Activated CD8-positive, alpha-beta T cell treated with anti-CD3 and anti-CD28 coated beads for 36 hours (primary cell): ENCODE measurements around the gene HLX. TPM values are rescaled to one million over a fixed set of nuclear protein-coding genes. Genes with fewer than 3 reads are reported as not detected.

Source experiments
- ATAC-seq: fragments of 200-7000 bp; cut with Tn5 transposase; one replicate; pipeline ENCODE4 v1.10.0; 2021; ENCODE audit warnings: mild to moderate bottlenecking, moderate library complexity
- CTCF ChIA-PET: fragments of 350-600 bp; sonication (Branson Sonifier 250); formaldehyde crosslinking; loops from one replicate; lab custom pipeline; 2021; ENCODE audit warnings: antibody characterized with exemption; lab: Charles Lee
- POLR2A ChIA-PET: fragments of 350-600 bp; sonication (Branson Sonifier 250); formaldehyde crosslinking; loops from one replicate; lab custom pipeline; 2021; ENCODE audit warnings: antibody characterized with exemption; lab: Charles Lee
- DNase-seq: peaks from one replicate; pipeline ENCODE4 v3.0.0-alpha.2; 2020
- H3K27ac Mint-ChIP-seq: one replicate; pipeline ENCODE4 v1.8.0; 2021; ENCODE audit warnings: mild to moderate bottlenecking, mixed read lengths
- H3K27me3 Mint-ChIP-seq: one replicate; pipeline ENCODE4 v1.8.0; 2021; ENCODE audit warnings: mixed read lengths
- H3K36me3 Mint-ChIP-seq: one replicate; pipeline ENCODE4 v1.8.0; 2021; ENCODE audit warnings: low read depth, mixed read lengths
- H3K4me1 Mint-ChIP-seq: one replicate; pipeline ENCODE4 v1.8.0; 2021; ENCODE audit warnings: low read depth, mixed read lengths
- H3K4me3 Mint-ChIP-seq: one replicate; pipeline ENCODE4 v1.8.0; 2021; ENCODE audit warnings: mild to moderate bottlenecking, moderate library complexity, mixed read lengths
- H3K9me3 Mint-ChIP-seq: one replicate; pipeline ENCODE4 v1.8.0; 2021; ENCODE audit warnings: mixed read lengths
- intact Hi-C: fragments of 100-400 bp; cut with micrococcal nuclease; formaldehyde crosslinking; loops from one replicate; pipeline ENCODE4 v1.10.0; 2022
- total RNA-seq, 2 experiments: library from RNA; stranded (reverse); gene quantifications; one replicate each; pipeline ENCODE4 v1.2.3, GENCODE V29; 2021
- TF ChIP-seq, protein P1 (sequence below): fragments of 200-600 bp; IDR thresholded peaks from one replicate; pipeline ENCODE4 v1.8.0; 2022; ENCODE audit warnings: antibody characterized with exemption, mild to moderate bottlenecking

The HLX gene
- total RNA-seq, 2 experiments from 2014 or later = not detected

- ChIA-PET POLR2A (no interaction called here), CTCF (no interaction called here)
- Mint-ChIP-seq H3K27me3 (peaks cover 17% of the 10 kb centered on the region), H3K4me1 (no peaks in the 10 kb centered on the region), H3K36me3 (no peaks in the 10 kb centered on the region), H3K27ac (no peak overlapping the region), H3K9me3 (no peaks in the 10 kb centered on the region), H3K4me3 (no peak overlapping the region)
- TF ChIP-seq, protein P1, sequence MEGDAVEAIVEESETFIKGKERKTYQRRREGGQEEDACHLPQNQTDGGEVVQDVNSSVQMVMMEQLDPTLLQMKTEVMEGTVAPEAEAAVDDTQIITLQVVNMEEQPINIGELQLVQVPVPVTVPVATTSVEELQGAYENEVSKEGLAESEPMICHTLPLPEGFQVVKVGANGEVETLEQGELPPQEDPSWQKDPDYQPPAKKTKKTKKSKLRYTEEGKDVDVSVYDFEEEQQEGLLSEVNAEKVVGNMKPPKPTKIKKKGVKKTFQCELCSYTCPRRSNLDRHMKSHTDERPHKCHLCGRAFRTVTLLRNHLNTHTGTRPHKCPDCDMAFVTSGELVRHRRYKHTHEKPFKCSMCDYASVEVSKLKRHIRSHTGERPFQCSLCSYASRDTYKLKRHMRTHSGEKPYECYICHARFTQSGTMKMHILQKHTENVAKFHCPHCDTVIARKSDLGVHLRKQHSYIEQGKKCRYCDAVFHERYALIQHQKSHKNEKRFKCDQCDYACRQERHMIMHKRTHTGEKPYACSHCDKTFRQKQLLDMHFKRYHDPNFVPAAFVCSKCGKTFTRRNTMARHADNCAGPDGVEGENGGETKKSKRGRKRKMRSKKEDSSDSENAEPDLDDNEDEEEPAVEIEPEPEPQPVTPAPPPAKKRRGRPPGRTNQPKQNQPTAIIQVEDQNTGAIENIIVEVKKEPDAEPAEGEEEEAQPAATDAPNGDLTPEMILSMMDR = no peak
- intact Hi-C loops = no loop called here
- ATAC-seq (no peak), DNase-seq (no peak)
Measured at GRCh38 chr1:220905650-220906560, 26.7 kb downstream of the HLX start.

- H3K27me3 Mint-ChIP-seq = peaks cover 16% of the 10 kb centered on the region
- ChIA-PET CTCF (interaction anchor here (1.4 kb wide), 1 partner anchor 40 kb away, joined by 3 read pairs; no protein-coding TSS in a partner anchor), POLR2A (no interaction called here)
- TF ChIP-seq, protein P1 = no peak
- ATAC-seq = no peak
- no peaks in the 10 kb centered on the region for H3K36me3 Mint-ChIP-seq
- H3K9me3 Mint-ChIP-seq = no peaks in the 10 kb centered on the region
- no peak for DNase-seq
- no peak overlapping the region for H3K4me3 Mint-ChIP-seq
- H3K4me1 Mint-ChIP-seq = no peaks in the 10 kb centered on the region
- H3K27ac Mint-ChIP-seq = no peak overlapping the region
- intact Hi-C loops = no loop called here
Measured at GRCh38 chr1:220906561-220907334, 27.5 kb downstream of the HLX start.

DNA sequence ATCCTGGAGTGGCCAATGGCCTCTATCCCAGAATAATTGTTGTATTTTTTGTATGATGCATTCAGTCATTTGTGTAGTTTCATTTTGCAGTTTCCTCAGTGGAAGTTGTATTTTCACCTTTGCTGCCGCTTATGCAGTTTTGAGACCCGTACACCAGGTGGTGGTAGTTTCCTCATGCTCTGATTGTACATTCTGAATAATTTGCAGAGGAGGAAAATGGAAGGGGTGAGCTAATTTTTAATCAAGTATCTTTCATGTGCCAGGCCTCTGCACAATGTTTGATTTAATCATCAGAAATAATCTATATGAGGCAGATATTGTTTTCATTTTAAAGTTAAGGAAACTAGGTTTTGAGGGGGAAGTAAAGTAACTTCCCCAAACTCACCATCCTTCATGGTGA, 29.5 kb downstream of the HLX start:
- Mint-ChIP-seq H3K27me3 (peaks cover 12% of the 10 kb centered on the region), H3K27ac (no peak overlapping the region), H3K36me3 (no peaks in the 10 kb centered on the region), H3K9me3 (no peaks in the 10 kb centered on the region), H3K4me1 (no peaks in the 10 kb centered on the region), H3K4me3 (no peak overlapping the region)
- intact Hi-C loops = no loop called here
- ATAC-seq (no peak), DNase-seq (no peak)
- ChIA-PET POLR2A (no interaction called here), CTCF (interaction anchor here (1.1 kb wide), 1 partner anchor 294 kb away, joined by 3 read pairs; no protein-coding TSS in a partner anchor)
- TF ChIP-seq, protein P1 = no peak

- Mint-ChIP-seq H3K27ac (no peak overlapping the region), H3K36me3 (no peaks in the 10 kb centered on the region), H3K4me1 (no peaks in the 10 kb centered on the region), H3K27me3 (peaks cover 11% of the 10 kb centered on the region), H3K4me3 (no peak overlapping the region), H3K9me3 (no peaks in the 10 kb centered on the region)
- ATAC-seq (no peak), DNase-seq (no peak)
- ChIA-PET CTCF (no interaction called here), POLR2A (no interaction called here)
- TF ChIP-seq, protein P1 = no peak
- intact Hi-C loops = no loop called here
Measured at GRCh38 chr1:220910021-220910420, 30.8 kb downstream of the HLX start.
